Right cardiac atrium (tissue), 5 donors: Measurements from ENCODE around the gene TDP2. TPM values are rescaled to one million over a fixed set of nuclear protein-coding genes. Genes with fewer than 3 reads are reported as not detected.

Experiments
- ATAC-seq, 2 donors: fragments of 200-7000 bp; cut with Tn5 transposase; one replicate each; pipeline versions ENCODE4 v1.8.0 to v1.9.1; 2020; ENCODE audit warnings: moderate library complexity in 2 of 2, mild to moderate bottlenecking in 1 of 2
- DNase-seq, 3 donors: peaks; one replicate each; pipeline ENCODE4 v3.0.0-alpha.2; 2020
- H3K27ac ChIP-seq: one replicate; pipeline ENCODE4 v1.5.1; 2013; ENCODE audit warnings: mild to moderate bottlenecking, low read length, control low read depth, moderate library complexity
- H3K27me3 ChIP-seq: one replicate; pipeline ENCODE4 v1.6.1; 2013; ENCODE audit not compliant: control insufficient read depth, insufficient read depth
- H3K4me1 ChIP-seq: one replicate; pipeline ENCODE4 v1.6.1; 2013; ENCODE audit warnings: low read length; ENCODE audit not compliant: control insufficient read depth, insufficient read depth
- H3K4me3 ChIP-seq: one replicate; pipeline ENCODE4 v1.5.1; 2013; ENCODE audit warnings: low read length, control low read depth
- H3K9me3 ChIP-seq: one replicate; pipeline ENCODE4 v1.6.1; 2013; ENCODE audit warnings: low read length; ENCODE audit not compliant: control insufficient read depth
- WGBS: extraction: QIAGEN DNeasy Blood & Tissue Kit; methylation state at CpG from one replicate; pipeline ENCODE4 v1.1.7; 2013; 5-methylcytosine and 5-hydroxymethylcytosine counted together
- intact Hi-C, 4 donors: fragments of 100-400 bp; cut with DNase I; formaldehyde crosslinking; loops; one replicate each; pipeline versions ENCODE4 v1.11.0 to v1.14.0; 2022 to 2023
- polyA plus RNA-seq: library from polyadenylated mRNA; stranded (reverse); fragments of 200-250 nt; gene quantifications from one replicate; pipeline ENCODE4 v1.2.3, GENCODE V29; 2013
- total RNA-seq, 4 donors: library from RNA; stranded (reverse); fragmentation: NEBNext Ultra II Directional; extraction: Animal tissue kit (Norgen Biotek cat#: 25700); gene quantifications; one replicate each; pipeline ENCODE4 v1.2.1, GENCODE V29; 2021
- donor health status: healthy with polysubstance abuse.
- donor health status: DM: no; HTN: yes; CAD: no.
- donor health status: DM: no; HTN: no; CAD: no.
- donor health status: DM: no; HTN: yes; CAD: no; lungs with severe emphysema.
- donor health status: DM: yes; HTN: yes; CAD: no.

TDP2 gene
- total and polyA plus RNA-seq, 5 donors = 30.2 to 45.4 (median 43.4) TPM

GRCh38 chr6:24621626-24622289, 44.9 kb downstream of the TDP2 start:
- Histone ChIP-seq H3K9me3 (no peaks in the 10 kb centered on the region), H3K4me3 (no peak overlapping the region), H3K27me3 (no peaks in the 10 kb centered on the region), H3K27ac (no peak overlapping the region), H3K4me1 (no peaks in the 10 kb centered on the region)
- DNase-seq (no peak), ATAC-seq (no peak)
- intact Hi-C loops = no loop called here
- 59% methylated on average over 7 of the region's 7 CpGs for WGBS

DNA sequence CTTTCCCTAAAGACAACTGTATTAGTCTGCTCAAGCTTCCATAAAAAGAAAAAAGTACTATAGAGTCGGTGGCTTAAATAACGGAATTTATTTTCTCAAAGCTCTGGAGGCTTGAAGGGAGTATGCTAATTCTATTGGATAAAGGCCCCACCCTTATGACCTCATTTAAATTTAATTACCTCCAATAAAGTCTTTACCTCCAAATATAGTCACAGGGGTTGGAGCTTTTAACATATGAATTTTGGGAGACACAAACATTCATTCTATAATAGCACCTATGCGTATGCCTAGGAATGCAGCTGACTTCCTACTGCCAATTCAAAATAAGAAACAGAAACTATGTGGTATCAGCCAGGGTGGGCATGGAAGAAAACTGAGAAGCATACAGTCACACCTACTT, 46.1 kb downstream of the TDP2 start:
- Histone ChIP-seq H3K9me3 (no peaks in the 10 kb centered on the region), H3K4me1 (no peaks in the 10 kb centered on the region), H3K4me3 (no peak overlapping the region), H3K27me3 (no peaks in the 10 kb centered on the region), H3K27ac (no peak overlapping the region)
- intact Hi-C loops = no loop called here
- ATAC-seq (no peak), DNase-seq (no peak)
- WGBS = 90% methylated on average over 3 of the region's 3 CpGs

DNA sequence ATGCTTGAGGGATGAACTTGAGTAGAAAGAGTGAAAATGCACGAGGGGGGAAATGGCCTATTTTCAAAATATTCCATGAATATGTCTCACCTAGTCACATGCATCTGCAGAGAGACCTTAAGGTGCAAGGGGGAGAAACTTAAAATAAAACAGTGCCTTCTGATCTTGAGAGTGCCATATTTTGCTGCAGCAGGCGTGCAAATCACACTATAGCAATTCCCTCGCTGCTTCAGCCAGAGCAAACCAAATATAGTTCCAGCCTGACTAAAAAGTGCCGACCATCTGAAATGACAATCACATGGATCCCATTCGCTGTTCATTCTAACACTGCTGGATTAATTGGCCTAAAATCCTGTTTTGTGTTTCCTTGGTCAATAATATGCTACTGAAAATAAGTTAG, 47.0 kb downstream of the TDP2 start:
- no peak overlapping the region for H3K27ac ChIP-seq
- no peaks in the 10 kb centered on the region for H3K9me3 ChIP-seq
- H3K4me1 ChIP-seq = no peaks in the 10 kb centered on the region
- 91% methylated on average over 5 of the region's 5 CpGs for WGBS
- DNase-seq = no peak
- no peaks in the 10 kb centered on the region for H3K27me3 ChIP-seq
- no peak for ATAC-seq
- intact Hi-C loops = no loop called here
- no peak overlapping the region for H3K4me3 ChIP-seq

- H3K9me3 ChIP-seq = no peaks in the 10 kb centered on the region
- intact Hi-C loops = no loop called here
- DNase-seq (no peak), ATAC-seq (no peak)
- no peak overlapping the region for H3K27ac ChIP-seq
- no peaks in the 10 kb centered on the region for H3K27me3 ChIP-seq
- no peak overlapping the region for H3K4me3 ChIP-seq
- no peaks in the 10 kb centered on the region for H3K4me1 ChIP-seq
- 38% methylated on average over 2 of the region's 2 CpGs for WGBS
Measured at GRCh38 chr6:24614648-24615047, 52.1 kb downstream of the TDP2 start.

GRCh38 chr6:24614043-24614420, 52.7 kb downstream of the TDP2 start:
- ATAC-seq (no peak), DNase-seq (no peak)
- Histone ChIP-seq H3K9me3 (no peaks in the 10 kb centered on the region), H3K27ac (no peak overlapping the region), H3K27me3 (no peaks in the 10 kb centered on the region), H3K4me1 (no peaks in the 10 kb centered on the region), H3K4me3 (no peak overlapping the region)
- WGBS = 33% methylated on average over 7 of the region's 7 CpGs
- intact Hi-C loops = no loop called here

- intact Hi-C loops = no loop called here
- 65% methylated on average over 2 of the region's 2 CpGs for WGBS
- Histone ChIP-seq H3K27me3 (no peaks in the 10 kb centered on the region), H3K4me1 (no peaks in the 10 kb centered on the region), H3K4me3 (no peak overlapping the region), H3K27ac (no peak overlapping the region), H3K9me3 (no peaks in the 10 kb centered on the region)
- ATAC-seq = no peak
- DNase-seq = no peak
Measured at GRCh38 chr6:24613361-24614042, 53.2 kb downstream of the TDP2 start.

DNA sequence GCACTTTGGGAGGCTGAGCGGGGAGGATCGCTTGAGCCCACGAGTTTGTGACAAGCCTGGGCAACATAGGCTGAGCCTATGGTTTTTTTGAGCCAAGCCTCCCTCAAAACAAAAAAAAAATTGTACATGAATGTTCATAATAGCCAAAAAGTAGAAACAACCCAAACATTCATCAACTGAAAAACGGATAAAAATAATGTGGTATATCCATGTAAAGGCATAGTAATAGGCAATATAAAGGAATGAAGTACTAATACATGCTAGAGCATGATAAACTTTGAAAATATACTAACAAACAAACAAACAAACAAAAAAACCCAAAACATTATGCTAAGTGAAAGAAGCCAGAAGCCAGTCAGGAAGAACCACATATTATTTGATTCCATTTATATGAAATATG, 56.0 kb downstream of the TDP2 start:
- intact Hi-C loops = no loop called here
- Histone ChIP-seq H3K4me3 (no peak overlapping the region), H3K27ac (no peak overlapping the region), H3K4me1 (no peaks in the 10 kb centered on the region), H3K27me3 (no peaks in the 10 kb centered on the region), H3K9me3 (no peaks in the 10 kb centered on the region)
- DNase-seq (no peak), ATAC-seq (no peak)
- WGBS = 95% methylated on average over 4 of the region's 4 CpGs

GRCh38 chr6:24607310-24608105, 59.2 kb downstream of the TDP2 start:
- DNase-seq = no peak
- Histone ChIP-seq H3K27me3 (no peaks in the 10 kb centered on the region), H3K4me3 (no peak overlapping the region), H3K27ac (no peak overlapping the region), H3K4me1 (no peaks in the 10 kb centered on the region), H3K9me3 (no peaks in the 10 kb centered on the region)
- intact Hi-C loops = no loop called here
- WGBS = 88% methylated on average over 5 of the region's 5 CpGs
- ATAC-seq = no peak

GRCh38 chr6:24606200-24606930, 60.3 kb downstream of the TDP2 start:
- H3K27ac ChIP-seq = no peak overlapping the region
- no peaks in the 10 kb centered on the region for H3K27me3 ChIP-seq
- intact Hi-C loops = no loop called here
- 90% methylated on average over 6 of the region's 6 CpGs for whole genome bisulfite sequencing
- no peak overlapping the region for H3K4me3 ChIP-seq
- ATAC-seq (no peak), DNase-seq (no peak)
- H3K9me3 ChIP-seq = no peaks in the 10 kb centered on the region
- H3K4me1 ChIP-seq = no peaks in the 10 kb centered on the region

DNA sequence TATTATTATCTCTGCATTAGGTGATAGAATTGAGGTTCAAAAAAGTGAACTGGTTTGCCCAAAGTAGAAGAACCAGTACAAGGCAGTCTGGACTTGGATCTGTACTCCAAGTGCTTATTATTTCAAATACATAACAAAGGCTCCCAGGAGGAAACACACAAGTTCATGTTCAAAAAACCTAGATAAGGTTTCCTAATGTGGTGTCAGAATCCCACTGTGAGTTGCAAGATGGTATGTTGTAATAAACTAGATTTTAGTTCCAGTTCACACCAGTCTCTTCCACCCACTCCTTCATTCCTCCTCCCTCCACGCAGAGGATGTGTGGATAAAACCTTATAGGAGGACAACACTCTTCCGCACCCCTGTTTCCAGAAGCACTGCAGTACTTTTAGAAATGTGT, 63.5 kb downstream of the TDP2 start:
- intact Hi-C loops = no loop called here
- H3K4me1 ChIP-seq = no peaks in the 10 kb centered on the region
- no peak overlapping the region for H3K27ac ChIP-seq
- ATAC-seq (no peak), DNase-seq (no peak)
- no peak overlapping the region for H3K4me3 ChIP-seq
- 80% methylated on average over 2 of the region's 2 CpGs for WGBS
- H3K9me3 ChIP-seq = no peaks in the 10 kb centered on the region
- H3K27me3 ChIP-seq = no peaks in the 10 kb centered on the region

- WGBS = 49% methylated on average over 4 of the region's 4 CpGs
- H3K4me1 ChIP-seq = no peaks in the 10 kb centered on the region
- no peak overlapping the region for H3K4me3 ChIP-seq
- no peaks in the 10 kb centered on the region for H3K9me3 ChIP-seq
- ATAC-seq (no peak), DNase-seq (no peak)
- H3K27ac ChIP-seq = no peak overlapping the region
- no peaks in the 10 kb centered on the region for H3K27me3 ChIP-seq
- intact Hi-C loops = no loop called here
Measured at GRCh38 chr6:24600903-24601302, 65.8 kb downstream of the TDP2 start.
